HG03442 (cell line): ENCODE data around the gene SATB2.

Source experiments
- ATAC-seq: cut with Tn5 transposase; IDR thresholded peaks from one replicate; pipeline ENCODE4 v1.9.1; 2021; ENCODE audit warnings: mild to moderate bottlenecking, moderate library complexity; ENCODE audit not compliant: unreplicated experiment

The SATB2 gene

DNA sequence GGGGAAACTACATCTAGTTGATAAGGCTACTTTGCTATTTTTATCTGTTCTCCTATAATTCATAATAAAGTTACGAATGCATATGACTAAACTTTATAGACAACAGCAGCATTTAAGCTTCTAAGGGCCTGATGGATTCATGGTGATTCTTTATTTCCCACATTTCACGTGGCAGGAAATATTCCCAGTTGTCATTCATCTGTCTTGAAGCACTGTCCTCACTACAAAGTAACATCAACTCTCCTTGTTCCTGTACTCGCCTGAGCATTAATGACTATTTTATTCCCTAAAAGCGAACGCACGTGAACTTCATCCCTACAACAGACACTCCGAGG is 2.6 kb downstream of the SATB2 start:
- no peak for ATAC-seq

DNA sequence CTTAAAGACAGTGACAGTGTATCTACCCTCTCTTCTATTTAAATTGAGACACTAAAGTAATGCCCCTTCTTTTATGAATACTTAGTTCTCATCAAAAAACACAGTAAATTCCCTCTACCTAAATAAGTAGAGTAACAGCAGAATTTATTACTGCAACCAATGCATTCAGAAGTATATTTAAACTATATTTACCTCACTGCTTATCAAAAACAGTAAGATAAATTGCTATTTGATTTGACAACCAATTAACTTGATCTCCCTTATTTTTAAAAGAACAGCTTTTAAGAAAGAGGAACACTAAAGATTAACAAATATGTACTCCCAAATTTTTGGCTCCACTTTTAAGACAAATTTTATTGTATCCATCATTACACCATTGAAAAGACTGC is 4.8 kb downstream of the SATB2 start:
- no peak for ATAC-seq

DNA sequence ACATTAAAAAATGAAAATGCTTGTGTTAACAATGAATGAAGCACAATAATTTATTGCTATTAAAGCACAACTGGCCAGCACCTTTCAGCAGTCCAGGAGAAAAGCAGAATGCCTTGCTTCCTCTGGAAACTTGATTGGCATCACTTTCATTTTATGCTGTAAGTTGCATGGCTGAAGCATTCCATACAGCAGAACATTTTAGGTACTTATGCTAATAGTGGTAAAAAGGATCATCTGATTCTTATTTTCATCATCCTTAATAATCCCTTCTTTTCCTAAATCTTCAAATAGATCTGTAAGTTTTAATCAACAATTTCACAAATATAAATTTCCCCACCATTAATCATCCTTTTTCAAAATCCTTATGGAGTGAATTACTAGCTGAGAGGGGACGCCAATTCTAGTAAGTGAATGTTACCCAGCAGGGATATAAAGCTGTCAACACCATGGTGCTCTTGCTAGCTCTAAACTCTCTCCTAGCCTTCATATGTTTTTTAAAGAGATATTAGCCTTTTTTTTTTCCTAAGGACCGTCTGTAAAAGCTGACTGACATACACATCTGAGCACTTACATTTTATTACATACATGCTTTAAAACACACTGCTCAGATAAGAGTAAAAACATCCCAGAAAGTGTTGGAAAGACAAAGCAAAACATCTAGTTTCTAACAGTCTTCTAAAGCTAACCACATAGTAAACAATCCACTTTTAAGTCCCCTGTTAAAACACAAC is 5.3 kb downstream of the SATB2 start:
- ATAC-seq = no peak

DNA sequence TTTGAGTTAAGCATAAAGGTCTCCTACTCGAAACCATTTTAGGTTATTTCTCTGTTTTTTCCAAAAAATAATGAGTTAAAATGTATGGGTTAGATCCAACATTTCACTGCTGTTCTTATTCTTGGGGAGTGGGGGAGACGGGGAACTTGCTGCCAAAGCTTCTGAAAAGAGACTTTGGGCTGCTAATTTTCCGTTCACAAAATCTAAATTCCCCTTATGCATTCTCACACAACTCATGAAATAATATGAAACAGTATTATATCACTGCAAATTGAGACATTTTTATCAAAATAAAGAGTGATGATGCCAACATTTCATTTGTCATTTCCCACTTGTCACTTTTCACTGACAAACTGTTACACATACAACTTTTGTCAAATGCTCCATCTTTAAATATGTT is 7.8 kb downstream of the SATB2 start:
- no peak for ATAC-seq

DNA sequence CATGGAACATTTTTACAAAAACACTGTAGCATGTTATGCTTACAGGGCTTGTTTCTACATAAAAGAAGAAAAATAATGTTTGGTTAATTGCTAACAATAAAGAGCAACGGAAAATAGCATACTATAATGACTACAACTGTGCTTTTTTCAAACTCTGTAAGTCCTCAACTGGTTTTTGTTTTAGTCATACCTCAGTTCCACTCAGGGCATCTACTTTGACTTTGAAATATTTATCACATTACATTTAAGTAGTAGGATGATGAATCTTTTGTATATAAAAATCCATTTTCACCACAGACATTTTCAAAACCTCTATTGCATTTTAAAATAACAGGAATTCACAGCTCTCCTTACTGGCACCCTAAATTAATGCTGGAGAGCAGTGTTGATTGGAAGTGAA is 8.3 kb downstream of the SATB2 start:
- ATAC-seq = no peak

DNA sequence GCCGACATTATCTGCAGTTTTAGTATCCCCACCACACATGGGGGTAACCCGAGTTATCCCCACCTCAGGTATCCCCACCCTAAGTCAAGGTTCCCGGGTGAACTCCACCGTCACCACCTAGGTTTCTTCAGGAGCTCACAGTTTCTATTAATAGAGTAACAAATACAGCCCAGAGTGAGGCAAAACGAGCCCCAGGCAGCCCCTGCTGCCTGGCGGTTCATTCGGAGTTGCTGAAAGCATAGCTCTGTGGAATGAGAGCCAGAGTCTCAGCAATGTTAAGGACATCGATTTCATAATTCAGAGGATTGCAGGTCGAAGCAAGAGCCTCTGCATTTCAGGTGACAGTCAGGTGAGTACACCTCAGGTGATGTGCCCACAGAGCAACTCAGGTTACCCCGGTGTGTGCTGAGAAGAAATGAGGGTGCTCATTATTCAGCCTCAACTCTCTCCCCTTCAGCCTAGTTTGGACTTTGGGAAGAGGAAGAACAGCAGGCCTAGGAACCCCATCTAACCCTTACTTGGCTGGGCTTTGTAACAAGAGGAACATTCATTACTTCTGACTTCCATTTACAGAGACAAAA is 10.7 kb downstream of the SATB2 start:
- ATAC-seq = no peak

DNA sequence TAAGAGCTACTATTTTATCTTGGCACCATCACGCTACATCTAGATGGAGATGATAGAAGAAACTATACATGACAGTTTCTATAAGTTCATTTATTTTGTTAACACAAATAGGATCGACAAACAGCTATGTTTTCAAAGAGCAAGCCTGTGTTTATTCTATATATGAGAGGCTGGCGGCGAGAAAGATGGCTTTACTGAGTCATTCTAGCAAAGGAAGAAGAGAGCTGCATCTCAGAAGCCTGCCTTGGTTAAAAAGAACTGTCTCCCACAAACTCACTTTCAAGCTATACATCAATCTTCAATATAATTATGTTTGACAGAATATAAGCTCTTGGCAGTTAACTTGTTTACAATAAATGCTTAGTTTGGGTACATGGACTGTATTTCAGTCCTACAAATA is 13.0 kb downstream of the SATB2 start:
- ATAC-seq = no peak

DNA sequence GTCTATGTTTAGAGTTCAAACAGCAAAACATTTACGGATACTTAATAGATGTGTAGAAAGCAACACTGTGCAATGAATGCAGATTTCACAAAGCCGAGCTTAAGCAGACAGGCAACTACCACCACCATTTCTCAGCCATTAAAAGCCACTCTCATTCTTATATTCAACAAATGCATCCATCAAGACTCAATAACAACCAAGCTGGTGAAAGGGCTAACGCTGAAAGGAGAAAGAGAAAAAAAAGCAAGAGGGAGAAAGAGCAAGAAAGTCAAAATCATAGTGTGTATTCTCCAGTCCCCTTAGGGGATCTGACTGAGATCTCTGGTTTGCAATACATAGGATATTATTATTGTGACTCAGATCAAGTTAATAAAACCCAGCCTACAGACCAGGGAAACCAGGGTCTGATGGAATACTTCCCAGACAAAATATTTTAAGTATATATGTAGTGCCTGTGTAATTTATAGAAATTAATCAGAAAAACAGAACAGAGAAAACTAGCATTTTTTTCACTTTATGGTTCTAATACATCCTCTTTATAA is 14.1 kb downstream of the SATB2 start:
- no peak for ATAC-seq

DNA sequence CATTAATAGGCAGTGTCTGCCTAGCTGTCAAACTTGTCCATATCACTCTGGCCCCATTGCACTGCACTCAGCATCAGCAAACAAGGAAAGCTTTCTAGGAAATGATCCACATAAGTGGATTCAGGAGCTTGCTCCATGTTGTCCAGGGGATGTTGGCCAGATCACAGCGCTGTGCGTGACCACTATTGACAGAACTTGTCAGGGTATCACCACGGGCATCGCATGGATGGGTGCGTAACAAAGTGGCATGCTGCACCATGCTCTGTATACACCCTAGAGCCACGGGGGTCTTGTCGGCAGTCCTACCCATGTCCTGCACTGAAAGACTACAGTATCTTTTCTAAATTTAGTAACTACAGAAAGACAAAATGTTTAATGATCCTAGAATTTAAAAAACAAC is 15.6 kb downstream of the SATB2 start:
- ATAC-seq = no peak

DNA sequence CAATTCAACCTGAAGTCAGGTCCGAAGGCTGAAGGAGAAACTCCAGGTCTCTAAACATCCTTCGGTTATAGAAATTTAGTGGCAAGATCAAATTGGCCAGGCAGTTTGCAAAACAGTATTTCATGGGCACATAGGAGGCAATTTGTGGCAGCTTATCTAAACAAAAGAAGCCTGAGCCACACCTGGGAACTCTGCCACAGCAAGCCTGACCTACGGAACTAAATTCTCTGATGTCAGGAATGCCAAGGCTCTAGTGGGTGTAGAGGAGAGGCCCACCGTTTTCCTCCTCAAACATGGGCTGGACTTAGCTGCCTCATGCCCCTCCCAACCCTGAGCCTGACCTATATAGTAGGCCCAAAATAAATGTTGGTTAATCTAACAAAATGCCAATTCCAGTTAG is 16.0 kb downstream of the SATB2 start:
- no peak for ATAC-seq

DNA sequence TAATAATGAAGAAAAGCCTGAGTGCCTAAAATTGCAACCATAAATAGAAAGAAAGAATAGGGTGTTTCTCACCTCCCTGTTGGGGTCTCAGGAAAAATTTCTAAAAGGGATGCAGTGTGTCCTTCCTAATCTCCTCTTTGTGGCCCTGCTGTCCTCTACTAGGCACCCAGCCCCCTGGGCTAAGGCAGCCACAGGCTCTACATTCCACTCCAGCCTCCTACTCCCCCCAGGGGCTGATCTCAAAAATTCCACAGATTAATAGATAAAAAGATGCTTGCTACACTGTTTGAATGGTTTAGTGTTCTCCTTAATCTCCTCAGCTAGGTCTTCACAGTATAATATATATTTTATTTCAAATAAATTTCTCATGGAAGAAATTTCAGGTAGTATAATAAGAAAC is 17.6 kb downstream of the SATB2 start:
- ATAC-seq = no peak

DNA sequence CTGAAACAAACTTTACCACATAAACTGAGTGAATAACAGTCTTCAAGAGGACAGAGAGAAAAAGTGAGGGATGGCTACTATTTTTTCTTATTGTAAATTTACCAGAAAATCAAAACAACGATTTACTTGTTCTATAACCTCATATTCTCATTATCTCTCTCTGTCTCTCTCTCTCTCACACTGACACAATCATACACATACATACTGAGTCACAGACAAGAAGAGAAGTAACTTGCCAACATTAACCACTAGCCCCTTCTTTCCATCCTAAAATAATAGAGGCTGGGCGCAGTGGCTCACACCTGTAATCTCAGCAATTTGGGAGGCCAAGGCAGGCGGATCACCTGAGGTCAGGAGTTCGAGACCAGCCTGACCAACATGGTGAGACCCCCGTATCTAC is 18.2 kb downstream of the SATB2 start:
- ATAC-seq = no peak

DNA sequence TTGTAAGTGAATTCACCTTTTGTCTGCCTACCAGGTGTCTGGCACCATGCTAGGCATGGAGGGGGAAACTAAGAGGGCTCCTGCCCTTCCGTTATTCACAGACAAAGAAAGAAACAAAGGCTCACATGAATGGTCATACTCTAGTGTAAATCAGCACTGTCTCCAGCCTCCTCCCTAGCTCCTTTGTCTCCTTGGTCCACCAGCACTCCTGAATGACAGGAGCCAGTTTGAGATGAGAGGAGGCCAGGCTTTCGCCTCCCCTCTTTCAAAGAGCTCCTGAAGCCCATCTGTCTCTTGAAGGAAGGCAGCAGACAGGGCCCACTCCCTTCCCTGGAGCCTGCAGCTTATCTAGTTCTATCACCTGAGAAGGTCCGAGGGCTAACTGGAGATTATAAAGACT is 18.7 kb downstream of the SATB2 start:
- no peak for ATAC-seq

DNA sequence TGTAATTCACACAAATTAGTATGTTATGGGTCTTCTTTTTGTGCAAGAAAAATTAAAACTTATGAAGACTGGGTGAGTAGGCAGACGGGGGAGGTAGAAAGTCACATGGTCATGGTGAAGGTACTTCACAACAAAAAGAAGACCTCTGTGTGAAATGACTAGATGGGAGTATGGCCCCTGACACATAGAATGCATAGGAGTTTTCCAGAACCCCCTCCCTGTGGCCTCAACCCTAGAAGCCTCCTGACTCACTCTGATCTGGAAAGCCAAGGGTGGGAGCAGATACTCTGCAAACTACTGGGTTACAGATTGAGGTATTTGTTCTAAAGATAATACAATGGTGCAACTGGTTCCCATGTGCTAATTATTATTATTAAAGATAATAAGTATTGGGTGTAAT is 23.2 kb downstream of the SATB2 start:
- no peak for ATAC-seq

DNA sequence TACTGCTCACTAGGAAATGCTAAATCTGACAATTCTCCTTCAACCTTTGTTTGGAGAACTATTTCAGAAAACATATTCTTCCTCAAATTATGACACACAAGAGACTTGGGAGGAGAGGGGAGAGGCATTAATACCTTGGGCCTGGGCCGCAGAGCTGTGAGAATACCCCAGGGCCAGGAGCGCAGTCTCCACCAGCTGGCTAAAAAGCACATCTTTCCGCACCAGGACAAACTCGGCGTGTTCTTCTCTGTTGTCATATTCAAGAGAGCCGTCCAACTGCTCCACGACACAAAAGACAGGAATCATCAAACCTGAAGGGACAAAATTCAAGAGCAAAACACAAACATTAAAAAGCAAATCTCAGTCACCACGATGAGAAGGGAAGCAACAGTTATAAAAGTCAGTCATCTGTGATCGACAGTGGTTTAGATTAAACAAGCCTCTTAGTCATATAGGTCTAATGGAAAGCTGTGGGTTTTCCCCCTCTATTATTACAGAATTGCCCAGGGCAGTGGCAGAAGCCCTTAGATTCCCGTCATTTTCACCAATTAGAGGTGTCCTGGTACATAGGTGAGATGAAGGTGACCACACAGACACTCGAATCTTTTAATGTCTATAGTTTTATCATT is 24.4 kb downstream of the SATB2 start:
- peak; percentile 50 for ATAC-seq

DNA sequence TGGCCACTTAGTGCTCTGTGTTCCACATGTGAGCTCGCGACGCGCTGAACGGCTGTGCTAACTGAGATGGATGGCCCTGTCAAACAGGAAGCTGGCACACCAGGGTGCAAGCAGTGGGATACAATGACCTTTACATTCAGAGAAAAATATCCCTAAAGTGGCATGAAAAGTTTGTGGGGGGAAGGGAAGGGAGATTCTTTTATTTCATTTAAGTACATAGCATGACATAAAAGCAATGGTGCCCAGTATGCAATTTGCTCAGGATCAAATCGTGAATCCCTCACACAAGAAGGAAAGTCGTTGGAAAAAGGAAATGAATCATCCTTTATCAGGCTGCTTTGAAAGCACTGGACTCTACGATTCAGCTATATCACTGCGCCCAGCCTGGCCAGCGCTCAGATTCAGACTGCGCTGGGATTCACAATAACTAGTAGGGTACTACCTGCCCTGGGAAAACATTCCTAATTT is 26.0 kb downstream of the SATB2 start:
- ATAC-seq = no peak

DNA sequence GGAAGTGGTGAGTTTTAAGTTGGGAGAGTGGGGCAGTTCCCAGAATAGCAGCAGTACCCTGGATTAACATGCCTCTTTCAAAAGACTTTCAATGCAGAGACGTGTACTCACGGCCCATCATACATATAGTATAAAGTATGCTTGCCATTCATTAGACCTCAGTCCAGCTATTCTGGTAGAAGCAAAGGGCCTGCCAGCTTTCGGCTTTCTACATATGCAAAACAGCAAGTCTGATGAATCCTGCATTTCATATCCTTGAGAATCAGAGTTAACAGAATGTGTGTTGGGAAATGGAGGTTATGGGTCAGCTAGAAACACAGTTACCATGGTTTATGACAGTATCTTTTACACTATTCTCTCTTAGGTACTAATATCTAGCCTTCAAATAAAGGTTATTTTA is 27.5 kb downstream of the SATB2 start:
- no peak for ATAC-seq

DNA sequence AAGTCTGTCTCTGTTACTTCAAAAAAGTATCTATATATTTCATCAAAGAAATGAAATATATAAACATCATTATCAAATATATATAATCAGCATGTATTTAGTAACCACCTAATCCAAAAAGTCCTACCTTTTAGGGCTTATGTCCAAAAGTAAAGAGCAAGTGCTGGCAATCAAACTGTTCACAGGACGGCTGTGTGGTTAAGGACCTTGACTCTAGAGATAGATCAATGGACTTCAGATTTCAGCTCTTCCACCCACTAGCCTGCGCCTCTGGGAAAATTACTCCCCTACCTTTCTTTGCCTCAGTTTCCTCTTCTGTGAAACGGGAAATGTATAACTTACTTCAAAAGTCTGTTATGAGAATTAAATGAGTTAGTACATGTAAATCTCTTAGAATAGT is 29.4 kb downstream of the SATB2 start:
- ATAC-seq = no peak

DNA sequence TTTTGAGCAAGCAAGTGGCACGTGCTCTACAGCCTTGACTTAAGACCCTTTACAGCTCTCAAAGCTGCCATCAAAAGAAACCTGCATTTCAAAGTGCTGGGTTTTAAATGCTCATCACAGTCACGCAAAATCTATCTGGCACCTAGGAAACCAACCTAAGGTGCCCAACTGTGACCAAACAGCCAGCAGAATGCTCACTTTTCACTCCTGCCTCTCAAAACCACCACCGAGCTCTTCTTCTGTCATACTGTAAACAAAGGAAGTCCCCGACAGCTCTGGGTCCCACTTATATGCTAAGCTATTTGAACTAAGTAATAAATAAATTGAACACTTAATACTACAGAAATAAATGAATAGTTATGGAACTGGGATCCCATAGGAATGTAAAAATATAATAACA is 33.6 kb downstream of the SATB2 start:
- ATAC-seq = no peak

DNA sequence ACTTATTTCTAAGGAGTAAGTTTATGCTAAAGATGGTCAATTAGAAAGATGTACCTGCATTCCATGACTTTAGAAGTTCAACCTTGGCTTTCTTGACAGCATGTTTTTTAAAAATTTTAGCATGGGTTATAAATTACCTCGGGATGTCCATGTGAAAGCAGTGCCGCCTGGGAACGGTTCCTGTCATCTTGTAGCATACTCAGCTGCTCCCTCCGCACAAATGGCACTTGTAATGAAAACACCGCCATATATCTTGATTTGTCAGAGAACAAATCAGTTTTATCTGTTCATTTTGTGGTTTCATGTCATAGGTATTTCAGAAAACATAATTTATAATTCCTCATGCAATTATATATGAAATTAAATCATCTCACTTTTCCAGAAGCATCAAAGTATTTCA is 38.3 kb downstream of the SATB2 start:
- no peak for ATAC-seq

DNA sequence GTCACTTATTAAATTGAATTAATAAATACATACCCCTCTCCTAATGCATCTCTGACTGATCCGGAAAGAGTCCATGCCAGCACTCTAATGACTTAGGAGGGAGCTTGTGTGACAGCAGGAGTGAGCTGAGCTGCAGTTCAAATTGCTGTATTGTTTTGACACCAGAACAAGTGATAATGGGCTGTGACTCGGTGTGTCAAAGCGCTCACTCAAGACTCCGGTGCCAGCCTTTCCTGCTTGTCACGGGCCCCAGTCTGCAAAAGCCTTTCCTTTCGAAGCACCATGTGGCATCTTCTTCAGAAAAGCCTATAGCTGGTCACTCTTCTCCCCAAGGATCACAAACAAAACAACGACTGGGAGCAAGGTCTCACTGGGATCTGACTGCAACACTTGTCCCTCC is 43.3 kb downstream of the SATB2 start:
- no peak for ATAC-seq

DNA sequence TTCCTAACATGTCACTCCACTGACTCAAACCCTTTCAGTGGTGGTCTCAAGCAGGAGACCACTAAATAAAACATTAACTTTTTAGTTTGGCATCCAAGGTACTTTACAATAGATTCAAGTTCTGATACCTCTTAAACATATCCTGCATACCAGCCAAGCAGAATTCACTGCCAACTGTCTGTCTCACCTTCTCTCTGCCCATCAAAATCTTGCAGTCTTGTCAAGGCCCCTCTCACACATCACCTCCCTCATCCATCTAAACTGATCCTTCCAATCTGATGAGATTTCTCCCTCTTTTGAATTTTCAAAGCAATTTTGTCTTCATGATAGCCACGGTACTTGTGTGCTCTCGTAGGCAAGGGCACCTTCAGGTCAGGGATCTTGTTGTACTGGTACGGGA is 43.7 kb downstream of the SATB2 start:
- no peak for ATAC-seq
